AG09319 (cell line): ENCODE data around the gene NCF2.
A peak's percentile ranks its signal among the peaks of the same experiment; 100 is the strongest.

ENCODE experiments used
- DNase-seq: peaks from one replicate; pipeline ENCODE4 v3.0.0-alpha.2; 2010; ENCODE audit warnings: low read depth; ENCODE audit errors: extremely low read depth
- TF ChIP-seq, protein P1 (sequence below): IDR thresholded peaks from 2 replicates; pipeline ENCODE4 v1.5.1; 2011; ENCODE audit warnings: low read depth, mild to moderate bottlenecking, inconsistent platforms, low read length, moderate library complexity

NCF2 gene

GRCh38 chr1:183546427-183546826 is 43.8 kb downstream of the NCF2 start:
- DNase-seq = no peak
- TF ChIP-seq, protein P1, sequence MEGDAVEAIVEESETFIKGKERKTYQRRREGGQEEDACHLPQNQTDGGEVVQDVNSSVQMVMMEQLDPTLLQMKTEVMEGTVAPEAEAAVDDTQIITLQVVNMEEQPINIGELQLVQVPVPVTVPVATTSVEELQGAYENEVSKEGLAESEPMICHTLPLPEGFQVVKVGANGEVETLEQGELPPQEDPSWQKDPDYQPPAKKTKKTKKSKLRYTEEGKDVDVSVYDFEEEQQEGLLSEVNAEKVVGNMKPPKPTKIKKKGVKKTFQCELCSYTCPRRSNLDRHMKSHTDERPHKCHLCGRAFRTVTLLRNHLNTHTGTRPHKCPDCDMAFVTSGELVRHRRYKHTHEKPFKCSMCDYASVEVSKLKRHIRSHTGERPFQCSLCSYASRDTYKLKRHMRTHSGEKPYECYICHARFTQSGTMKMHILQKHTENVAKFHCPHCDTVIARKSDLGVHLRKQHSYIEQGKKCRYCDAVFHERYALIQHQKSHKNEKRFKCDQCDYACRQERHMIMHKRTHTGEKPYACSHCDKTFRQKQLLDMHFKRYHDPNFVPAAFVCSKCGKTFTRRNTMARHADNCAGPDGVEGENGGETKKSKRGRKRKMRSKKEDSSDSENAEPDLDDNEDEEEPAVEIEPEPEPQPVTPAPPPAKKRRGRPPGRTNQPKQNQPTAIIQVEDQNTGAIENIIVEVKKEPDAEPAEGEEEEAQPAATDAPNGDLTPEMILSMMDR = no peak

- no peak for DNase-seq
- TF ChIP-seq, protein P1 = no peak
These were observed 45.5 kb downstream of the NCF2 start for GRCh38 chr1:183544598-183545297.

DNA sequence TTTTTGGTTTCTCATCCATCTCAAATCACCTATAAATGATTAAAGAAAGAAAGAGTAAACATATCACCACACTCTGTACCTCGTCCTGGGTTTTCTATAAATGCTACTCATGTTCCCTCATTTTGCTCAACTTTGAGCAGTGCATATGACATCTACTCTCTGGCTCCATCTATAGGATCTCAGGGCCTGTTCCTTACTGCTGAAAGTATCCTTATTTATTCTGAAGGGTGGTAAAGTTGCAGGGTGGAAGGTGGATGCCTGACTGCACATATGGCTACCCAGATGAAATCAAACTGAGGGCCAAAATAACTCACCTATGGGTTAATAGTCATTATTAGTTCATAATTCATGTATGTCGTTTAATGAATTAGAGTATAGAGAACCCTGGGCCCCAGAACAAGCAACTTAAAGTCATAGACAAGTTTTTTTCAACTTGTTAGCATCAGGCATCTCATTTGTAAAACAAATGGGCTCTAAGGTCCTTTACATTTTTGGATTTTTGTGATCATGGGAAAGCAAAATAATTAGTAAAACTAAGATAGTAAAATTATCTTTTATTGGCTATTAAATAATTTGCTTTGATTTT is 46.5 kb downstream of the NCF2 start:
- TF ChIP-seq, protein P1 = peak; percentile 85
- peak; percentile 41 for DNase-seq

GRCh38 chr1:183537405-183537804 is 52.9 kb downstream of the NCF2 start:
- TF ChIP-seq, protein P1 = no peak
- DNase-seq = no peak

- TF ChIP-seq, protein P1 = no peak
- no peak for DNase-seq
These were observed 56.6 kb downstream of the NCF2 start for GRCh38 chr1:183533617-183534174.

GRCh38 chr1:183528577-183528976 is 61.7 kb downstream of the NCF2 start:
- no peak for DNase-seq
- TF ChIP-seq, protein P1 = no peak

GRCh38 chr1:183522104-183522503 is 68.2 kb downstream of the NCF2 start:
- TF ChIP-seq, protein P1 = no peak
- no peak for DNase-seq
